A673 (cell line): ENCODE measurements around the gene ZMYND8. TPM values are rescaled to one million over a fixed set of nuclear protein-coding genes. Genes with fewer than 3 reads are reported as not detected.
"Not testable (repeated sequence)": the region's sequence is repeated elsewhere in the genome, so short reads cannot be mapped to it uniquely, and the experiment has no call there.

ENCODE experiments used
- BruUV-seq: library from RNA; stranded (reverse); fragments of 400-500 nt; replicated peaks from 2 replicates; lab custom pipeline; 2021; lab: Mats Ljungman, UMichigan
- CTCF ChIA-PET: fragments of 300-600 bp; sonication (Branson Sonifier 250); formaldehyde crosslinking; loops from one replicate; lab custom pipeline; 2022; ENCODE audit warnings: antibody characterized with exemption; lab: Charles Lee
- POLR2A ChIA-PET: fragments of 300-600 bp; sonication (Branson Sonifier 250); formaldehyde crosslinking; loops from one replicate; lab custom pipeline; 2022; ENCODE audit warnings: antibody characterized with exemption; ENCODE audit not compliant: low non-redundant PET; lab: Charles Lee
- DNase-seq: peaks from one replicate; pipeline ENCODE4 v3.0.0-alpha.2; 2015; ENCODE audit warnings: low spot score
- H3K27ac ChIP-seq: fragments of 200-600 bp; sonication (generic); 2 replicates; pipeline ENCODE4 v1.5.1; 2016; ENCODE audit warnings: mixed run types, low read depth, mild to moderate bottlenecking, mixed read lengths, antibody characterized with exemption, low read length; ENCODE audit not compliant: poor library complexity, severe bottlenecking
- H3K27me3 ChIP-seq: fragments of 200-600 bp; sonication (generic); replicated peaks from 2 replicates; pipeline ENCODE4 v1.6.1; 2017; ENCODE audit warnings: mixed run types, low read depth, mild to moderate bottlenecking, mixed read lengths, antibody characterized with exemption, low read length; ENCODE audit not compliant: insufficient read depth, poor library complexity
- H3K36me3 ChIP-seq: fragments of 200-600 bp; sonication (generic); 2 replicates; pipeline ENCODE4 v1.6.1; 2016; ENCODE audit warnings: mixed run types, mild to moderate bottlenecking, mixed read lengths, antibody characterized with exemption, low read length; ENCODE audit not compliant: insufficient read depth, poor library complexity, severe bottlenecking
- H3K4me1 ChIP-seq: fragments of 200-600 bp; sonication (generic); 2 replicates; pipeline ENCODE4 v1.6.1; 2017; ENCODE audit warnings: mixed run types, mild to moderate bottlenecking, mixed read lengths, antibody characterized with exemption, low read length; ENCODE audit not compliant: insufficient read depth, poor library complexity, severe bottlenecking
- H3K4me3 ChIP-seq: fragments of 200-600 bp; sonication (generic); 2 replicates; pipeline ENCODE4 v1.5.1; 2016; ENCODE audit warnings: low read depth, mixed run types, mild to moderate bottlenecking, mixed read lengths, low read length; ENCODE audit not compliant: poor library complexity, severe bottlenecking
- H3K9me3 ChIP-seq: fragments of 200-600 bp; sonication (generic); 2 replicates; pipeline ENCODE4 v1.6.1; 2016; ENCODE audit warnings: mixed run types, low read depth, mild to moderate bottlenecking, mixed read lengths, antibody characterized with exemption, low read length; ENCODE audit not compliant: poor library complexity, severe bottlenecking
- CTCF ChIP-seq: fragments of 300-800, 200-600 bp; sonication (generic); conservative IDR thresholded peaks from 2 replicates; pipeline ENCODE4 v1.5.1; 2017; ENCODE audit warnings: low read depth, mild to moderate bottlenecking, antibody characterized with exemption, low read length, moderate library complexity, mixed read lengths
- EZH2 ChIP-seq: fragments of 200-600 bp; sonication (generic); IDR thresholded peaks from 2 replicates; pipeline ENCODE4 v1.6.1; 2017; ENCODE audit warnings: borderline replicate concordance, low read depth, mild to moderate bottlenecking, mixed read lengths, antibody characterized with exemption, low read length; ENCODE audit not compliant: poor library complexity, severe bottlenecking
- intact Hi-C: fragments of 100-400 bp; cut with micrococcal nuclease; formaldehyde crosslinking; loops from one replicate; pipeline ENCODE4 v1.10.0; 2022; ENCODE audit not compliant: unreplicated experiment
- total RNA-seq: library from RNA; stranded (reverse); gene quantifications from 2 replicates; pipeline ENCODE4 v1.2.3, GENCODE V29; 2021

ZMYND8 gene
- total RNA-seq, 1 experiment from 2014 or later, result 31.3 TPM

- intact Hi-C loops, result loop anchor here (5.0 kb wide), 2 partner anchors 237 to 628 kb away; no protein-coding TSS in a partner anchor
- TF ChIP-seq CTCF, result no peak
- no peak for TF ChIP-seq EZH2
- Histone ChIP-seq H3K9me3 (no peaks in the 10 kb centered on the region), H3K27me3 (no peaks in the 10 kb centered on the region), H3K27ac (no peak overlapping the region), H3K4me3 (no peak overlapping the region), H3K36me3 (no peaks in the 10 kb centered on the region), H3K4me1 (peaks cover 3% of the 10 kb centered on the region)
- no TSS peak for BruUV-seq
- no peak for DNase-seq
- ChIA-PET CTCF (no interaction called here), POLR2A (no interaction called here)
Observed at GRCh38 chr20:47380481-47380880, 24.0 kb upstream of the ZMYND8 start.

GRCh38 chr20:47379433-47380150, 23.1 kb upstream of the ZMYND8 start:
- CTCF ChIA-PET, result no interaction called here
- TF ChIP-seq EZH2 (no peak), CTCF (no peak)
- Histone ChIP-seq H3K9me3 (no peaks in the 10 kb centered on the region), H3K27ac (no peak overlapping the region), H3K27me3 (no peaks in the 10 kb centered on the region), H3K36me3 (no peaks in the 10 kb centered on the region), H3K4me3 (no peak overlapping the region), H3K4me1 (peaks cover 3% of the 10 kb centered on the region)
- no TSS peak for BruUV-seq
- DNase-seq, result no peak
- POLR2A ChIA-PET, result no interaction called here
- intact Hi-C loops, result loop anchor here (5.0 kb wide), 2 partner anchors 238 to 627 kb away; no protein-coding TSS in a partner anchor

- ChIA-PET POLR2A (no interaction called here), CTCF (no interaction called here)
- no peaks in the 10 kb centered on the region for H3K27me3 ChIP-seq
- H3K4me1 ChIP-seq, result no peaks in the 10 kb centered on the region
- DNase-seq, result no peak
- intact Hi-C loops, result no loop called here
- H3K36me3 ChIP-seq, result no peaks in the 10 kb centered on the region
- no peak overlapping the region for H3K4me3 ChIP-seq
- H3K9me3 ChIP-seq, result no peaks in the 10 kb centered on the region
- no TSS peak for BruUV-seq
- H3K27ac ChIP-seq, result no peak overlapping the region
- no peak for TF ChIP-seq EZH2
- no peak for TF ChIP-seq CTCF
Observed at GRCh38 chr20:47377122-47377722, 20.7 kb upstream of the ZMYND8 start.

GRCh38 chr20:47376096-47376643, 19.7 kb upstream of the ZMYND8 start:
- CTCF ChIA-PET, POLR2A ChIA-PET, H3K27ac ChIP-seq, H3K36me3 ChIP-seq, H3K27me3 ChIP-seq, intact Hi-C loops, H3K4me1 ChIP-seq, H3K4me3 ChIP-seq, DNase-seq, BruUV-seq, H3K9me3 ChIP-seq: not testable (repeated sequence)

GRCh38 chr20:47374121-47374520, 17.6 kb upstream of the ZMYND8 start:
- H3K27ac ChIP-seq, DNase-seq, H3K4me3 ChIP-seq, H3K36me3 ChIP-seq, H3K4me1 ChIP-seq, BruUV-seq, CTCF ChIA-PET, POLR2A ChIA-PET, H3K9me3 ChIP-seq, intact Hi-C loops, H3K27me3 ChIP-seq: not testable (repeated sequence)
